Breast epithelium (tissue), 4 donors: ENCODE results near the gene VAT1L. TPM values are rescaled to one million over a fixed set of nuclear protein-coding genes. Genes with fewer than 3 reads are reported as not detected.

ENCODE experiments used
- DNase-seq, 2 donors: peaks; one replicate each; pipeline ENCODE4 v3.0.0-alpha.2; 2019; ENCODE audit warnings: low spot score in 2 of 2
- H3K27ac ChIP-seq, 2 donors: fragments of 200-600 bp; sonication (generic) in 1 of 2; one replicate each; pipeline ENCODE4 v1.5.1; 2016 to 2019; ENCODE audit warnings: mild to moderate bottlenecking in 1 of 2
- H3K27me3 ChIP-seq, 2 donors: fragments of 200-600 bp; sonication (generic) in 1 of 2; one replicate each; pipeline versions ENCODE4 v1.5.1 to v1.6.0; 2017 to 2019; ENCODE audit warnings: control low read depth in 1 of 2, mild to moderate bottlenecking in 1 of 2
- H3K36me3 ChIP-seq: fragments of 200-600 bp; one replicate; pipeline ENCODE4 v1.5.1; 2019
- H3K4me1 ChIP-seq, 2 donors: fragments of 200-600 bp; sonication (generic); one replicate each; pipeline ENCODE4 v1.5.1; 2016 to 2019; ENCODE audit warnings: control low read depth in 1 of 2
- H3K4me3 ChIP-seq, 3 donors: fragments of 200-600 bp; sonication (generic); 1 replicate in 2 of 3; 2 replicates in 1 of 3; pipeline ENCODE4 v1.5.1; 2016 to 2019; ENCODE audit warnings: mild to moderate bottlenecking in 3 of 3, moderate library complexity in 2 of 3
- H3K9me3 ChIP-seq, 2 donors: fragments of 200-600 bp; sonication (generic) in 1 of 2; one replicate each; pipeline ENCODE4 v1.5.1; 2016 to 2019; ENCODE audit warnings: control low read depth in 1 of 2
- CTCF ChIP-seq, 3 donors: fragments of 450-650 bp; IDR thresholded peaks; one replicate each; pipeline ENCODE4 v1.5.1; 2016 to 2017; ENCODE audit warnings: antibody characterized with exemption in 3 of 3, mild to moderate bottlenecking in 3 of 3, moderate library complexity in 3 of 3
- POLR2A ChIP-seq: fragments of 450-650 bp; IDR thresholded peaks from one replicate; pipeline ENCODE4 v1.6.1; 2016; ENCODE audit warnings: antibody characterized with exemption, mild to moderate bottlenecking, moderate library complexity
- POLR2AphosphoS5 ChIP-seq, 3 donors: sonication (generic); formaldehyde crosslinking; IDR thresholded peaks; one replicate each; pipeline ENCODE4 v1.6.1; 2017; ENCODE audit warnings: antibody characterized with exemption in 3 of 3
- intact Hi-C: fragments of 100-400 bp; cut with DNase I; formaldehyde crosslinking; loops from one replicate; pipeline ENCODE4 v1.15.1; 2023; ENCODE audit warnings: low total_unique reads
- total RNA-seq, 3 donors: library from RNA; depleted of rRNA; stranded (reverse); fragments of >200 nt; gene quantifications; one replicate each; pipeline ENCODE4 v1.1.0, GENCODE V29; 2016

The VAT1L gene
- total RNA-seq, 3 donors from 2014 or later = 0.33 to 0.88 TPM; not detected in 1

GRCh38 chr16:77899416-77899815, 111.1 kb downstream of the VAT1L start:
- Histone ChIP-seq H3K27me3 (peaks cover 0 to 6% of the 10 kb centered on the region in 2 donors), H3K9me3 (no peaks in the 10 kb centered on the region), H3K27ac (no peak overlapping the region), H3K36me3 (no peaks in the 10 kb centered on the region), H3K4me3 (no peak overlapping the region), H3K4me1 (no peaks in the 10 kb centered on the region)
- DNase-seq = no peak
- intact Hi-C loops = no loop called here
- TF ChIP-seq CTCF (IDR thresholded peaks at IDR 0.05) (no peak), POLR2A (no peak), POLR2AphosphoS5 (IDR thresholded peaks at IDR 0.05) (no peak)

DNA sequence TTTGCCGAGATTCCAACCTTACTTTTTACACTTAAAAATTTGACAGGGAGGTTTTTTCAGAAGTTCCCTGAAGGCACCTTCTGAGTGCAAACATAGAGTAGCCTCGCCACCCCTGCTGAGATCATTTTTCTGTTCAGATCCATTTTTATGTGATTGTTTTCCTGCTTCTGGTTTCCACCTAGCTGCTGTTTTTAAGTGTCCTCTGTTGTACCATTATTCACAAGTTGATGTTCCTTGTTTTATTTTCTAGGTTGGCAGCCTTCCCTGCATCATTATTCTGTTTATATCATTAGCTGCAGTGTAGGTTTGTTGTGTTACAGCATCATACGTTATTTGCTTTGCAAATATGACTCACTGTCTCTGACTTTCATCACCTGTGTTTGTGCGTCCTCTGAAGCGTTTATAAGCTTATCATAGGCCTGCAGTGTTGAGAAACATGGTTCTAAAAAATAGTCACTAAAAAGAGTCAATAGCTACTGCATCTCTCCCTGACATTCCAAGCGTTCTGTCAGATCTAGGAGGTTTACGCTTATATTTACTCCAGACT, 117.1 kb downstream of the VAT1L start:
- no peak for TF ChIP-seq CTCF (IDR thresholded peaks at IDR 0.05)
- TF ChIP-seq POLR2AphosphoS5 (IDR thresholded peaks at IDR 0.05) = no peak
- TF ChIP-seq POLR2A = no peak
- intact Hi-C loops = no loop called here
- no peaks in the 10 kb centered on the region for H3K4me1 ChIP-seq
- H3K27ac ChIP-seq = no peak overlapping the region
- no peak for DNase-seq
- no peaks in the 10 kb centered on the region for H3K9me3 ChIP-seq
- H3K36me3 ChIP-seq = no peaks in the 10 kb centered on the region
- peaks cover 0 to 13% of the 10 kb centered on the region in 2 donors for H3K27me3 ChIP-seq
- H3K4me3 ChIP-seq = no peak overlapping the region

GRCh38 chr16:77910021-77910420, 121.7 kb downstream of the VAT1L start:
- Histone ChIP-seq H3K27me3 (peaks cover 0 to 13% of the 10 kb centered on the region in 2 donors), H3K36me3 (no peaks in the 10 kb centered on the region), H3K27ac (no peak overlapping the region), H3K4me1 (no peaks in the 10 kb centered on the region), H3K9me3 (no peaks in the 10 kb centered on the region), H3K4me3 (no peak overlapping the region)
- intact Hi-C loops = no loop called here
- TF ChIP-seq CTCF (IDR thresholded peaks at IDR 0.05) (no peak), POLR2AphosphoS5 (IDR thresholded peaks at IDR 0.05) (no peak), POLR2A (no peak)
- DNase-seq = no peak

DNA sequence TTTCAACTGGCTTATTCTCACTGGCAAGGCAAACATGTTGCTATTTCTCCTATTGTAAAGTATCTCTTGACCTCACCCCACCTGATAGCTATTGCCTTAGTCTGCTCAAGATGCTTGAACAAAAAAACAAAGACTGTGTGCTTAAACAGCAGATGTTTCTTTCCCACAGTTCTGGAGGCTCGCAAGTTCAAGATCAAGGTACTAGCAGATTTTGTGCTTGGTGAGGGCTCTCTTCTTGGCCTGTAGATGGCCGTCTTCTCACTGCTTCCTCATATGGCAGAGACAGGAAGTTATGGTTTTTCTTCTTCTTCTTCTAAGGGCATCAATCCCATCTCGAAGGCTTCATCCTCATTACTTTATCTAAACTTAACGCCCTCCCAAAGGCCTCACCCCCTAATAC, 124.3 kb downstream of the VAT1L start:
- H3K27me3 ChIP-seq = no peaks in the 10 kb centered on the region
- no peaks in the 10 kb centered on the region for H3K4me1 ChIP-seq
- no peak overlapping the region for H3K27ac ChIP-seq
- no peaks in the 10 kb centered on the region for H3K9me3 ChIP-seq
- intact Hi-C loops = no loop called here
- H3K36me3 ChIP-seq = no peaks in the 10 kb centered on the region
- TF ChIP-seq CTCF (IDR thresholded peaks at IDR 0.05) = no peak
- no peak for TF ChIP-seq POLR2AphosphoS5 (IDR thresholded peaks at IDR 0.05)
- no peak for TF ChIP-seq POLR2A
- no peak for DNase-seq
- no peak overlapping the region for H3K4me3 ChIP-seq

DNA sequence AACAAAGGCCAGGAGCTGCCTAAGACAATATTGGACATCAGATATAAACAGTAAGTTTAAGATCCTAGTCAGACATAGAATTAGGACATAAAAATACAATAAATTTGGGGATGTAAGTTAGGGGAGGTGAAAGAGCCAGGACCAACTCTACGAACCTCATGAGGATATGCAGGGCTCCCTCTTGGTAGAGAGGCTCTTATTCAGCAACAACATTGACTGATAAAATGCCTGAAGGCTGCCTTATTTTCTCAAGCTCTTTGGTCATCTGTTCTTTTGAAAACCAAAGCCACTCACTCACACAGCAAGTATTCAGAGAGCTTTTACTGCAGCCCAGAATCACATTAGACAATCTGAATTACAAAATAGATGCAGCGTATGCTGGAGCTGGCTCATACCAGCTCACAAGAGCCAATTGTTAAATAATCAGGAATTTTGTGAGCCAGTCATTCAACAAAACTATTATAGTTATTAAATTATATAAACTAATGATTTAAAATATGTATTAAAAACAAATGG, 125.4 kb downstream of the VAT1L start:
- intact Hi-C loops = no loop called here
- no peaks in the 10 kb centered on the region for H3K36me3 ChIP-seq
- no peak overlapping the region for H3K27ac ChIP-seq
- no peak for TF ChIP-seq POLR2AphosphoS5 (IDR thresholded peaks at IDR 0.05)
- TF ChIP-seq CTCF (IDR thresholded peaks at IDR 0.05) = no peak
- TF ChIP-seq POLR2A = no peak
- no peak for DNase-seq
- no peaks in the 10 kb centered on the region for H3K27me3 ChIP-seq
- H3K9me3 ChIP-seq = no peaks in the 10 kb centered on the region
- no peaks in the 10 kb centered on the region for H3K4me1 ChIP-seq
- no peak overlapping the region for H3K4me3 ChIP-seq
